GM12891 (cell line): Measurements from ENCODE around the gene GPR135.

Source experiments
- PAX5 ChIP-seq: IDR thresholded peaks from 2 replicates; pipeline ENCODE4 v1.6.1; 2011; ENCODE audit warnings: low read length, moderate library complexity, mild to moderate bottlenecking; ENCODE audit not compliant: insufficient read depth, severe bottlenecking
- POLR2A ChIP-seq: IDR thresholded peaks from 2 replicates; pipeline ENCODE4 v1.6.1; 2011; ENCODE audit warnings: low read depth, low read length, control low read depth
- POLR2AphosphoS5 ChIP-seq: IDR thresholded peaks from 2 replicates; pipeline ENCODE4 v1.6.1; 2011; ENCODE audit warnings: low read depth, low read length, control low read depth
- POU2F2 ChIP-seq: IDR thresholded peaks from 2 replicates; pipeline ENCODE4 v1.6.1; 2011; ENCODE audit warnings: low read depth, mild to moderate bottlenecking, control low read depth, low read length, moderate library complexity
- SPI1 ChIP-seq: IDR thresholded peaks from 2 replicates; pipeline ENCODE4 v1.6.1; 2011; ENCODE audit warnings: low read depth, low read length, control low read depth
- TAF1 ChIP-seq: IDR thresholded peaks from 2 replicates; pipeline ENCODE4 v1.6.1; 2011; ENCODE audit warnings: low read depth, low read length, control low read depth

- TF ChIP-seq POLR2A: no peak
- no peak for TF ChIP-seq POLR2AphosphoS5
- no peak for TF ChIP-seq TAF1
- no peak for TF ChIP-seq SPI1
- TF ChIP-seq PAX5: no peak
- no peak for TF ChIP-seq POU2F2
Observed at GRCh38 chr14:59465316-59466135, at the start of gene GPR135.
